ENCODE measurements around the gene LAT. TPM values are rescaled to one million over a fixed set of nuclear protein-coding genes. Genes with fewer than 3 reads are reported as not detected.

The LAT gene
- total and polyA plus RNA-seq, 2 of the 4 experiments (the other 2 are of a cell fraction), result 0.18 to 7.4 TPM

DNA sequence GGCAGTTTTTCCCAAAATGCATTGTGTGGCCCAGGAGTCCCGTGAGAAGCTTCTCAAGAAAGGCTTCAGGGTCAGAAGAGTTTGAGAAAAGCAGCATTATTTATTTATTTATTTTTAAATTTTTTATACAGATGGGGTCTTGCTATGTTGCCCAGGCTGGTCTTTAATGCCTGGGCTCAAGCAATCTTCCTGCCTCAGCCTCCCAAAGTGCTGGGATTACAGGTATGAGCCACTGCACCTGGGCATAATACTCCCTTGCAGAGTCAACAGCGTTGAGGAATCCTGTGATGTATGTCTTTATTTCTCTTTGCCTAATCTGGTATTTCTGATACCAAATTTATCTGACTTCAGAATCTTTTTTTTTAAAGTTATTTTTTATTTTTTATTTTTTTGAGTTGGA lies 15.2 kb downstream of the LAT start:
- Histone ChIP-seq H3K4me2 (ENCODE audit: low read depth, low read length) (no peak overlapping the region), H2BK20ac (ENCODE audit: low read depth, low read length) (no peak overlapping the region), H2BK15ac (ENCODE audit: low read depth, low read length) (no peak overlapping the region), H3K27me3 (ENCODE audit: control insufficient read depth, insufficient read depth, low read length) (peaks cover 4% of the 10 kb centered on the region), H4K5ac (ENCODE audit: low read depth, low read length) (no peak overlapping the region), H3K4me1 (ENCODE audit: control insufficient read depth, insufficient read depth, low read length) (no peaks in the 10 kb centered on the region), H4K20me1 (ENCODE audit: insufficient read depth, low read length) (no peaks in the 10 kb centered on the region), H3K4ac (ENCODE audit: low read depth, low read length) (no peak overlapping the region), H3K14ac (replicated peaks; ENCODE audit: low read depth, low read length) (no peak overlapping the region), H2BK120ac (ENCODE audit: low read depth, low read length) (no peak overlapping the region), H4K91ac (ENCODE audit: insufficient read depth, low read depth, low read length) (no peak overlapping the region), H3K79me1 (ENCODE audit: low read depth in 1 of 2, low read length in 2 of 2) (no peaks in the 10 kb centered on the region), H3K9ac (ENCODE audit: low read depth, low read length) (no peak overlapping the region), H3K4me3 (ENCODE audit: insufficient read depth, low read depth, low read length) (no peak overlapping the region), H4K8ac (ENCODE audit: low read depth in 2 of 2, low read length in 2 of 2) (no peak overlapping the region), H3K56ac (ENCODE audit: extremely low read depth, insufficient read depth, low read length) (no peak overlapping the region), H3K18ac (ENCODE audit: low read depth, low read length) (no peak overlapping the region), H2AK5ac (ENCODE audit: low read depth, low read length) (no peak overlapping the region), H3K36me3 (ENCODE audit: control insufficient read depth, insufficient read depth, low read length) (no peaks in the 10 kb centered on the region), H3K27ac (ENCODE audit: insufficient read depth, low read length) (no peak overlapping the region), H2BK5ac (ENCODE audit: low read depth, low read length, poor library complexity, severe bottlenecking) (no peak overlapping the region), H2AK9ac (replicated peaks; ENCODE audit: low read depth, low read length, poor library complexity) (no peak overlapping the region), H3K9me1 (ENCODE audit: insufficient read depth, low read length) (0 out of 2 replicates have a peak, but pooled peaks cover 2% of the 10 kb centered on the region), H3K23ac (ENCODE audit: low read depth, low read length) (no peak overlapping the region), H2AFZ (replicated peaks; ENCODE audit: low read length, poor library complexity) (no peak overlapping the region), H3K9me3 (ENCODE audit: control insufficient read depth, insufficient read depth, low read length) (no peaks in the 10 kb centered on the region)
- ChIA-PET POLR2A (ENCODE audit: unreplicated experiment) (no interaction called here), CTCF (no interaction called here)
- DNase-seq, result no peak
- in situ Hi-C loops (cut with MboI; ENCODE audit: low sequenced_read_pairs), result no loop called here
- BruUV-seq (replicated peaks), result no TSS peak
- TF ChIP-seq RCOR1 (IDR thresholded peaks at IDR 0.05; ENCODE audit: insufficient replicate concordance, low read length) (no peak), NFE2L2 (IDR thresholded peaks at IDR 0.05; ENCODE audit: low read depth, low read length) (no peak), MAFK (IDR thresholded peaks at IDR 0.05; ENCODE audit: low read depth, low read length) (no peak), RFX5 (IDR thresholded peaks at IDR 0.05; ENCODE audit: low read depth, low read length) (no peak), CHD1 (IDR thresholded peaks at IDR 0.05; ENCODE audit: low read depth, low read length) (no peak), MAZ (IDR thresholded peaks at IDR 0.05; ENCODE audit: borderline replicate concordance, low read depth, low read length) (no peak), CEBPB (IDR thresholded peaks at IDR 0.05; ENCODE audit: low read depth, low read length) (no peak), MXI1 (IDR thresholded peaks at IDR 0.05; ENCODE audit: borderline replicate concordance, low read depth, low read length) (no peak), RAD21 (IDR thresholded peaks at IDR 0.05; ENCODE audit: low read length) (no peak)
- TF ChIP-seq, protein P1, sequence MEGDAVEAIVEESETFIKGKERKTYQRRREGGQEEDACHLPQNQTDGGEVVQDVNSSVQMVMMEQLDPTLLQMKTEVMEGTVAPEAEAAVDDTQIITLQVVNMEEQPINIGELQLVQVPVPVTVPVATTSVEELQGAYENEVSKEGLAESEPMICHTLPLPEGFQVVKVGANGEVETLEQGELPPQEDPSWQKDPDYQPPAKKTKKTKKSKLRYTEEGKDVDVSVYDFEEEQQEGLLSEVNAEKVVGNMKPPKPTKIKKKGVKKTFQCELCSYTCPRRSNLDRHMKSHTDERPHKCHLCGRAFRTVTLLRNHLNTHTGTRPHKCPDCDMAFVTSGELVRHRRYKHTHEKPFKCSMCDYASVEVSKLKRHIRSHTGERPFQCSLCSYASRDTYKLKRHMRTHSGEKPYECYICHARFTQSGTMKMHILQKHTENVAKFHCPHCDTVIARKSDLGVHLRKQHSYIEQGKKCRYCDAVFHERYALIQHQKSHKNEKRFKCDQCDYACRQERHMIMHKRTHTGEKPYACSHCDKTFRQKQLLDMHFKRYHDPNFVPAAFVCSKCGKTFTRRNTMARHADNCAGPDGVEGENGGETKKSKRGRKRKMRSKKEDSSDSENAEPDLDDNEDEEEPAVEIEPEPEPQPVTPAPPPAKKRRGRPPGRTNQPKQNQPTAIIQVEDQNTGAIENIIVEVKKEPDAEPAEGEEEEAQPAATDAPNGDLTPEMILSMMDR (conservative IDR thresholded peaks at IDR 0.05; ENCODE audit: low read depth, low read length), result no peak
- TF ChIP-seq, protein P2, sequence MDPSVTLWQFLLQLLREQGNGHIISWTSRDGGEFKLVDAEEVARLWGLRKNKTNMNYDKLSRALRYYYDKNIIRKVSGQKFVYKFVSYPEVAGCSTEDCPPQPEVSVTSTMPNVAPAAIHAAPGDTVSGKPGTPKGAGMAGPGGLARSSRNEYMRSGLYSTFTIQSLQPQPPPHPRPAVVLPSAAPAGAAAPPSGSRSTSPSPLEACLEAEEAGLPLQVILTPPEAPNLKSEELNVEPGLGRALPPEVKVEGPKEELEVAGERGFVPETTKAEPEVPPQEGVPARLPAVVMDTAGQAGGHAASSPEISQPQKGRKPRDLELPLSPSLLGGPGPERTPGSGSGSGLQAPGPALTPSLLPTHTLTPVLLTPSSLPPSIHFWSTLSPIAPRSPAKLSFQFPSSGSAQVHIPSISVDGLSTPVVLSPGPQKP (IDR thresholded peaks at IDR 0.05; ENCODE audit: borderline replicate concordance, low read depth, low read length), result no peak
- TF ChIP-seq, protein P3, sequence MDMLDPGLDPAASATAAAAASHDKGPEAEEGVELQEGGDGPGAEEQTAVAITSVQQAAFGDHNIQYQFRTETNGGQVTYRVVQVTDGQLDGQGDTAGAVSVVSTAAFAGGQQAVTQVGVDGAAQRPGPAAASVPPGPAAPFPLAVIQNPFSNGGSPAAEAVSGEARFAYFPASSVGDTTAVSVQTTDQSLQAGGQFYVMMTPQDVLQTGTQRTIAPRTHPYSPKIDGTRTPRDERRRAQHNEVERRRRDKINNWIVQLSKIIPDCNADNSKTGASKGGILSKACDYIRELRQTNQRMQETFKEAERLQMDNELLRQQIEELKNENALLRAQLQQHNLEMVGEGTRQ (IDR thresholded peaks at IDR 0.05; ENCODE audit: low read depth, low read length), result no peak
- no peak for ATAC-seq (ENCODE audit: low read depth)
- dilution Hi-C loops (cut with HindIII; ENCODE audit: low sequenced_read_pairs, unreplicated experiment), result no loop called here
- WGBS, 2 experiments (ENCODE audit: extremely low coverage in 2 of 2, insufficient read length in 1 of 2), result no CpG with 5 or more reads among the region's 2 CpGs
- intact Hi-C loops (cut with micrococcal nuclease), result no loop called here
